SU-DHL-6 (cell line): Measurements from ENCODE around the gene SLC6A12.

Experiments
- EZH2phosphoT487 ChIP-seq: fragments of 200-600 bp; sonication (generic), shearing (Covaris generic); conservative IDR thresholded peaks from 2 replicates; pipeline ENCODE4 v1.6.1; 2018; ENCODE audit warnings: mild to moderate bottlenecking, antibody characterized with exemption, low read length, moderate library complexity, mixed read lengths
- TF ChIP-seq, protein P1 (sequence below): fragments of 200-600 bp; sonication (generic); IDR thresholded peaks from one replicate; pipeline ENCODE4 v1.5.1; 2017; ENCODE audit warnings: antibody characterized with exemption, mild to moderate bottlenecking, low read length, moderate library complexity; ENCODE audit not compliant: insufficient read depth, poor library complexity, severe bottlenecking

DNA sequence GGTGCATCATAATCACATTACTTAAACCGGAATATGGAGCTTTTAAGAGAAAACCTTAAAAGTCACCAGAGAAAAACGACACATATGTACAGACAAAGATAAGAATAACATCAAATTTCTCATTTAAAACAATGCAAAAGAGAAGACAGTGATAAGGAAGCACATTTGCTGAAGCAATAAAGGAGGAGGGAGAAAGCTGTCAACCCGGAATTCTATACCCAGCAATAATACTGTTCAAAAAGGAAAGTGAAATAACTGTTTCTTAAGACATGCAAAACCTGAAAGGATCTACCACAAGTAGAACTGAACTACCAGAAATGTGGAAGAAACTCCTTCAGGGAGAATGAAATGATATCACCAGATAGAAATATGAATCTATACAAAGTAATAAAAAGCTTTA, 33.3 kb upstream of the SLC6A12 start:
- TF ChIP-seq, protein P1, sequence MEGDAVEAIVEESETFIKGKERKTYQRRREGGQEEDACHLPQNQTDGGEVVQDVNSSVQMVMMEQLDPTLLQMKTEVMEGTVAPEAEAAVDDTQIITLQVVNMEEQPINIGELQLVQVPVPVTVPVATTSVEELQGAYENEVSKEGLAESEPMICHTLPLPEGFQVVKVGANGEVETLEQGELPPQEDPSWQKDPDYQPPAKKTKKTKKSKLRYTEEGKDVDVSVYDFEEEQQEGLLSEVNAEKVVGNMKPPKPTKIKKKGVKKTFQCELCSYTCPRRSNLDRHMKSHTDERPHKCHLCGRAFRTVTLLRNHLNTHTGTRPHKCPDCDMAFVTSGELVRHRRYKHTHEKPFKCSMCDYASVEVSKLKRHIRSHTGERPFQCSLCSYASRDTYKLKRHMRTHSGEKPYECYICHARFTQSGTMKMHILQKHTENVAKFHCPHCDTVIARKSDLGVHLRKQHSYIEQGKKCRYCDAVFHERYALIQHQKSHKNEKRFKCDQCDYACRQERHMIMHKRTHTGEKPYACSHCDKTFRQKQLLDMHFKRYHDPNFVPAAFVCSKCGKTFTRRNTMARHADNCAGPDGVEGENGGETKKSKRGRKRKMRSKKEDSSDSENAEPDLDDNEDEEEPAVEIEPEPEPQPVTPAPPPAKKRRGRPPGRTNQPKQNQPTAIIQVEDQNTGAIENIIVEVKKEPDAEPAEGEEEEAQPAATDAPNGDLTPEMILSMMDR: no peak
- TF ChIP-seq EZH2phosphoT487: no peak
